ENCODE measurements around the gene DNAAF5.
"Not testable (repeated sequence)": the region's sequence is repeated elsewhere in the genome, so short reads cannot be mapped to it uniquely, and the experiment has no call there.

DNAAF5 gene

GRCh38 chr7:784971-785370 is 58.5 kb downstream of the DNAAF5 start:
- ATAC-seq (no peak), DNase-seq (no peak)
- H3K4me3 Mint-ChIP-seq: no peak overlapping the region
- no peaks in the 10 kb centered on the region for H3K9me3 Mint-ChIP-seq
- no peaks in the 10 kb centered on the region for H3K27me3 Mint-ChIP-seq
- no peaks in the 10 kb centered on the region for H3K4me1 Mint-ChIP-seq
- no peak overlapping the region for H3K27ac Mint-ChIP-seq

GRCh38 chr7:785416-785815 is 58.9 kb downstream of the DNAAF5 start:
- Mint-ChIP-seq H3K27me3 (no peaks in the 10 kb centered on the region), H3K9me3 (no peaks in the 10 kb centered on the region)

GRCh38 chr7:786472-787255 is 60.2 kb downstream of the DNAAF5 start:
- no peaks in the 10 kb centered on the region for H3K27me3 Mint-ChIP-seq
- H3K27ac Mint-ChIP-seq: no peak overlapping the region
- no peaks in the 10 kb centered on the region for H3K4me1 Mint-ChIP-seq
- H3K4me3 Mint-ChIP-seq: no peak overlapping the region
- peak; percentile 61 to 62 for DNase-seq
- peak; percentile 83 for ATAC-seq
- no peaks in the 10 kb centered on the region for H3K9me3 Mint-ChIP-seq

More at GRCh38 chr7:785416-785815, 58.9 kb downstream of the DNAAF5 start:
- ATAC-seq: no peak
- no peaks in the 10 kb centered on the region for H3K4me1 Mint-ChIP-seq
- no peak overlapping the region for H3K4me3 Mint-ChIP-seq
- no peak for DNase-seq
- H3K27ac Mint-ChIP-seq: no peak overlapping the region

- H3K9me3 Mint-ChIP-seq: no peaks in the 10 kb centered on the region
- no peaks in the 10 kb centered on the region for H3K4me1 Mint-ChIP-seq
- H3K27ac Mint-ChIP-seq: no peak overlapping the region
- H3K27me3 Mint-ChIP-seq: no peaks in the 10 kb centered on the region
- H3K4me3 Mint-ChIP-seq: no peak overlapping the region
- DNase-seq (no peak), ATAC-seq (no peak)
These were observed 61.1 kb downstream of the DNAAF5 start for GRCh38 chr7:787332-788240.

GRCh38 chr7:791519-791918 is 65.0 kb downstream of the DNAAF5 start:
- Mint-ChIP-seq H3K4me1 (no peaks in the 10 kb centered on the region), H3K27ac (no peak overlapping the region), H3K9me3 (no peaks in the 10 kb centered on the region), H3K4me3 (no peak overlapping the region), H3K27me3 (no peaks in the 10 kb centered on the region)
- ATAC-seq (no peak), DNase-seq (no peak)

- DNase-seq: no peak
- Mint-ChIP-seq H3K27me3 (no peaks in the 10 kb centered on the region), H3K27ac (peak overlapping the region in 1 of 2 donors; percentile 78), H3K9me3 (no peaks in the 10 kb centered on the region), H3K4me3 (no peak overlapping the region), H3K4me1 (no peaks in the 10 kb centered on the region)
- ATAC-seq: no peak
These were observed 67.7 kb downstream of the DNAAF5 start for GRCh38 chr7:794207-794606.

GRCh38 chr7:794671-795329 is 68.3 kb downstream of the DNAAF5 start:
- DNase-seq (no peak), ATAC-seq (no peak)
- H3K27ac Mint-ChIP-seq: no peak overlapping the region
- no peaks in the 10 kb centered on the region for H3K4me1 Mint-ChIP-seq
- no peaks in the 10 kb centered on the region for H3K27me3 Mint-ChIP-seq
- H3K9me3 Mint-ChIP-seq: no peaks in the 10 kb centered on the region
- no peak overlapping the region for H3K4me3 Mint-ChIP-seq

GRCh38 chr7:796434-797169 is 70.1 kb downstream of the DNAAF5 start:
- not testable (repeated sequence) for ATAC-seq, H3K9me3 Mint-ChIP-seq, H3K27ac Mint-ChIP-seq, H3K4me3 Mint-ChIP-seq, H3K27me3 Mint-ChIP-seq, DNase-seq, H3K4me1 Mint-ChIP-seq

- Mint-ChIP-seq H3K4me1 (no peaks in the 10 kb centered on the region), H3K4me3 (no peak overlapping the region), H3K27ac (no peak overlapping the region), H3K9me3 (no peaks in the 10 kb centered on the region), H3K27me3 (no peaks in the 10 kb centered on the region)
- ATAC-seq: no peak
- no peak for DNase-seq
These were observed 72.5 kb downstream of the DNAAF5 start for GRCh38 chr7:798921-799470.

- Mint-ChIP-seq H3K4me1 (no peaks in the 10 kb centered on the region), H3K27ac (no peak overlapping the region), H3K4me3 (no peak overlapping the region), H3K27me3 (no peaks in the 10 kb centered on the region), H3K9me3 (no peaks in the 10 kb centered on the region)
- no peak for DNase-seq
- no peak for ATAC-seq
These were observed 74.2 kb downstream of the DNAAF5 start for GRCh38 chr7:800692-801091.

GRCh38 chr7:801351-801750 is 74.9 kb downstream of the DNAAF5 start:
- H3K27me3 Mint-ChIP-seq, H3K4me1 Mint-ChIP-seq, H3K27ac Mint-ChIP-seq, H3K4me3 Mint-ChIP-seq, DNase-seq, H3K9me3 Mint-ChIP-seq, ATAC-seq: not testable (repeated sequence)

GRCh38 chr7:801940-802381 is 75.5 kb downstream of the DNAAF5 start:
- Mint-ChIP-seq H3K27ac (no peak overlapping the region), H3K4me1 (no peaks in the 10 kb centered on the region), H3K9me3 (no peaks in the 10 kb centered on the region), H3K27me3 (no peaks in the 10 kb centered on the region), H3K4me3 (no peak overlapping the region)
- ATAC-seq (no peak), DNase-seq (no peak)

- Mint-ChIP-seq H3K4me1 (no peaks in the 10 kb centered on the region), H3K9me3 (peaks cover 0 to 1% of the 10 kb centered on the region in 2 donors), H3K27ac (no peak overlapping the region), H3K27me3 (no peaks in the 10 kb centered on the region), H3K4me3 (no peak overlapping the region)
- ATAC-seq (no peak), DNase-seq (no peak)
These were observed 76.2 kb downstream of the DNAAF5 start for GRCh38 chr7:802500-803242.

GRCh38 chr7:803243-803635 is 76.7 kb downstream of the DNAAF5 start:
- H3K9me3 Mint-ChIP-seq: peaks cover 0 to 4% of the 10 kb centered on the region in 2 donors
- DNase-seq (no peak), ATAC-seq (no peak)
- H3K4me1 Mint-ChIP-seq: no peaks in the 10 kb centered on the region
- H3K4me3 Mint-ChIP-seq: no peak overlapping the region
- H3K27me3 Mint-ChIP-seq: no peaks in the 10 kb centered on the region
- H3K27ac Mint-ChIP-seq: no peak overlapping the region
